GM23338 (cell line): ENCODE measurements around the gene KLC1. TPM values are rescaled to one million over a fixed set of nuclear protein-coding genes. Genes with fewer than 3 reads are reported as not detected.

Experiments
- ATAC-seq: fragments of 200-7000 bp; cut with Tn5 transposase; 3 replicates; pipeline ENCODE4 v1.9.1; 2020
- DNase-seq: peaks from one replicate; pipeline ENCODE4 v3.0.0-alpha.2; 2015; ENCODE audit warnings: low spot score
- H2AFZ ChIP-seq: fragments of 200-600 bp; sonication (generic); 2 replicates; pipeline ENCODE4 v1.8.0; 2016; ENCODE audit warnings: antibody characterized with exemption, mild to moderate bottlenecking, moderate library complexity
- H3F3A ChIP-seq: fragments of 200-600 bp; sonication (generic); replicated peaks from 2 replicates; pipeline ENCODE4 v1.8.0; 2017; ENCODE audit warnings: antibody characterized with exemption, mixed run types, low read depth
- H3K27ac ChIP-seq: fragments of 200-600 bp; sonication (generic); 2 replicates; pipeline ENCODE4 v1.6.1; 2016; ENCODE audit warnings: low read depth
- H3K27me3 ChIP-seq: fragments of 200-600 bp; sonication (generic); 2 replicates; pipeline ENCODE4 v1.8.0; 2016; ENCODE audit warnings: mild to moderate bottlenecking, mixed run types, moderate library complexity; ENCODE audit not compliant: insufficient read depth
- H3K36me3 ChIP-seq: fragments of 200-600 bp; sonication (generic); 2 replicates; pipeline ENCODE4 v1.8.0; 2016; ENCODE audit warnings: mild to moderate bottlenecking; ENCODE audit not compliant: insufficient read depth
- H3K4me1 ChIP-seq: fragments of 200-600 bp; sonication (generic); 2 replicates; pipeline ENCODE4 v1.8.0; 2016; ENCODE audit warnings: mild to moderate bottlenecking, moderate library complexity; ENCODE audit not compliant: insufficient read depth
- H3K4me2 ChIP-seq: fragments of 200-600 bp; sonication (generic); 2 replicates; pipeline ENCODE4 v1.7.1; 2017; ENCODE audit warnings: mixed run types
- H3K4me3 ChIP-seq: fragments of 200-600 bp; sonication (generic); 2 replicates; pipeline ENCODE4 v1.6.1; 2016; ENCODE audit warnings: mixed run types
- H3K79me2 ChIP-seq: fragments of 200-600 bp; sonication (generic); replicated peaks from 2 replicates; pipeline ENCODE4 v1.8.0; 2017; ENCODE audit warnings: mild to moderate bottlenecking; ENCODE audit not compliant: insufficient read depth
- H3K9me2 ChIP-seq: fragments of 200-600 bp; sonication (generic); 2 replicates; pipeline ENCODE4 v1.8.0; 2017; ENCODE audit not compliant: insufficient read depth
- H4K20me1 ChIP-seq: fragments of 200-600 bp; sonication (generic); replicated peaks from 2 replicates; pipeline ENCODE4 v1.8.0; 2017; ENCODE audit warnings: mild to moderate bottlenecking; ENCODE audit not compliant: insufficient read depth
- H3K27ac Mint-ChIP-seq: 2 replicates; pipeline ENCODE4 v1.8.0; 2020; ENCODE audit warnings: inconsistent platforms, mild to moderate bottlenecking, moderate library complexity, mixed read lengths
- H3K27me3 Mint-ChIP-seq: 3 replicates; pipeline ENCODE4 v1.8.0; 2022; ENCODE audit warnings: low read depth, mild to moderate bottlenecking, moderate library complexity, mixed read lengths, inconsistent platforms; ENCODE audit not compliant: insufficient read depth, poor library complexity
- H3K36me3 Mint-ChIP-seq: 3 replicates; pipeline ENCODE4 v1.8.0; 2021; ENCODE audit warnings: low read depth, mild to moderate bottlenecking, inconsistent platforms, moderate library complexity, mixed read lengths
- H3K4me1 Mint-ChIP-seq: 3 replicates; pipeline ENCODE4 v1.8.0; 2020; ENCODE audit warnings: mild to moderate bottlenecking, inconsistent platforms, mixed read lengths
- H3K4me3 Mint-ChIP-seq: 3 replicates; pipeline ENCODE4 v1.8.0; 2021; ENCODE audit warnings: moderate library complexity, mild to moderate bottlenecking, inconsistent platforms, mixed read lengths
- H3K9me3 Mint-ChIP-seq: 3 replicates; pipeline ENCODE4 v1.8.0; 2020; ENCODE audit warnings: moderate library complexity, mild to moderate bottlenecking, inconsistent platforms, mixed read lengths
- CREB1 ChIP-seq: fragments of 250-450 bp; sonication (Bioruptor Pico); IDR thresholded peaks from 2 replicates; pipeline ENCODE4 v1.5.0; 2020; ENCODE audit warnings: low read depth, mild to moderate bottlenecking, moderate library complexity
- CTCF ChIP-seq, 2 experiments: fragments of 200-600 bp in 1 of 2; sonication (generic) in 1 of 2; conservative IDR thresholded peaks; 2 replicates each; pipeline versions ENCODE4 v1.5.1 to v1.6.1; 2016 to 2017; ENCODE audit warnings: antibody characterized with exemption in 2 of 2, low read depth in 2 of 2, mild to moderate bottlenecking in 2 of 2, moderate library complexity in 1 of 2
- JUNB ChIP-seq: IDR thresholded peaks from one replicate; pipeline ENCODE4 v1.6.1; 2016; ENCODE audit warnings: antibody characterized with exemption; ENCODE audit not compliant: unreplicated experiment
- NANOG ChIP-seq: IDR thresholded peaks from 2 replicates; pipeline ENCODE4 v1.6.1; 2016; ENCODE audit warnings: antibody characterized with exemption, borderline replicate concordance
- POLR2AphosphoS5 ChIP-seq: IDR thresholded peaks from 2 replicates; pipeline ENCODE4 v1.6.1; 2016; ENCODE audit warnings: antibody characterized with exemption, low read depth
- REST ChIP-seq: IDR thresholded peaks from one replicate; pipeline ENCODE4 v1.6.1; 2018; ENCODE audit warnings: antibody characterized with exemption; ENCODE audit not compliant: unreplicated experiment
- STAT1 ChIP-seq: IDR thresholded peaks from one replicate; pipeline ENCODE4 v1.6.1; 2016; ENCODE audit warnings: antibody characterized with exemption; ENCODE audit not compliant: unreplicated experiment
- ZNF331 ChIP-seq: fragments of 250-450 bp; sonication (Bioruptor Pico); IDR thresholded peaks from 2 replicates; pipeline ENCODE4 v1.5.0; 2020; ENCODE audit warnings: low read depth, mild to moderate bottlenecking, moderate library complexity
- ZNF462 ChIP-seq: fragments of 250-450 bp; sonication (Bioruptor Pico); IDR thresholded peaks from 2 replicates; pipeline ENCODE4 v1.5.0; 2020; ENCODE audit warnings: mild to moderate bottlenecking, moderate library complexity
- polyA plus RNA-seq: library from polyadenylated mRNA; unstranded; fragments of >200 nt; fragmentation: Nextera tagmentation; extraction: Ambion mirVana; gene quantifications from 2 replicates; pipeline ENCODE4 v1.2.1, GENCODE V29; 2016
- total RNA-seq: library from RNA; depleted of rRNA; stranded (reverse); fragments of >200 nt; shearing (Covaris generic); gene quantifications from 2 replicates; pipeline ENCODE4 v1.2.3, GENCODE V29; 2014

KLC1 gene
- total and polyA plus RNA-seq, 2 experiments from 2014 or later: 165 to 308 TPM

GRCh38 chr14:103699261-103699661 is 70.2 kb downstream of the KLC1 start:
- no peak for DNase-seq
- ATAC-seq: no peak
- Histone ChIP-seq H3K27ac (no peak overlapping the region), H2AFZ (no peak overlapping the region), H3K27me3 (no peaks in the 10 kb centered on the region), H3K4me3 (no peak overlapping the region), H3K36me3 (no peaks in the 10 kb centered on the region; the same call in none of the 2 replicates), H3K79me2 (0 out of 2 replicates have a peak, but pooled peaks cover under 1% of the 10 kb centered on the region), H3F3A (peaks cover 8% of the 10 kb centered on the region), H3K4me1 (peaks cover 6% of the 10 kb centered on the region; the same call in 1 of the 2 replicates), H3K9me2 (no peaks in the 10 kb centered on the region), H3K4me2 (no peak overlapping the region), H4K20me1 (peaks cover 19% of the 10 kb centered on the region)
- no peak for TF ChIP-seq STAT1
- no peak for TF ChIP-seq ZNF462 (CRISPR knock-in tag)
- TF ChIP-seq CTCF (conservative IDR thresholded peaks at IDR 0.05; ENCODE audit: low read depth in 2 of 2): no peak
- no peak for TF ChIP-seq REST
- TF ChIP-seq JUNB: no peak
- no peak for TF ChIP-seq ZNF331 (CRISPR knock-in tag)
- TF ChIP-seq CREB1 (CRISPR knock-in tag): no peak
- TF ChIP-seq POLR2AphosphoS5: no peak
- TF ChIP-seq NANOG: no peak
- Mint-ChIP-seq H3K4me1 (peaks cover 28% of the 10 kb centered on the region), H3K27ac (no peak overlapping the region), H3K36me3 (peaks cover 45% of the 10 kb centered on the region), H3K4me3 (no peak overlapping the region), H3K9me3 (no peaks in the 10 kb centered on the region; the same call in 2 of the 3 replicates), H3K27me3 (peaks cover 42% of the 10 kb centered on the region)
